Retinal pigment epithelial cell (primary cell): ENCODE data around the gene GLO1.

Experiments used
- DNase-seq: peaks from one replicate; pipeline ENCODE4 v3.0.0-alpha.2; 2010; ENCODE audit warnings: low read depth
- H3K4me3 ChIP-seq: 2 replicates; pipeline ENCODE4 v1.5.1; 2011; ENCODE audit warnings: mild to moderate bottlenecking, low read length, control low read depth, moderate library complexity
- CTCF ChIP-seq: conservative IDR thresholded peaks from 2 replicates; pipeline ENCODE4 v1.5.1; 2011; ENCODE audit warnings: low read depth, low read length, control low read depth, inconsistent platforms

The GLO1 gene

GRCh38 chr6:38730140-38730862, 27.4 kb upstream of the GLO1 start:
- DNase-seq = no peak
- no peak for TF ChIP-seq CTCF
- H3K4me3 ChIP-seq = no peak overlapping the region

GRCh38 chr6:38728203-38728602, 25.3 kb upstream of the GLO1 start:
- no peak for DNase-seq
- no peak for TF ChIP-seq CTCF

GRCh38 chr6:38725414-38726183, 22.7 kb upstream of the GLO1 start:
- TF ChIP-seq CTCF = no peak
- no peak overlapping the region for H3K4me3 ChIP-seq
- DNase-seq = no peak

More at GRCh38 chr6:38728203-38728602, 25.3 kb upstream of the GLO1 start:
- H3K4me3 ChIP-seq = no peak overlapping the region

- no peak for TF ChIP-seq CTCF
- no peak for DNase-seq
- H3K4me3 ChIP-seq = no peak overlapping the region
Measured at GRCh38 chr6:38724343-38724742, 21.4 kb upstream of the GLO1 start.

GRCh38 chr6:38723783-38724182, 20.8 kb upstream of the GLO1 start:
- no peak overlapping the region for H3K4me3 ChIP-seq
- DNase-seq = no peak
- TF ChIP-seq CTCF = no peak

GRCh38 chr6:38722727-38723334, 19.9 kb upstream of the GLO1 start:
- no peak for DNase-seq
- no peak overlapping the region for H3K4me3 ChIP-seq
- TF ChIP-seq CTCF = no peak
